ENCODE results near the gene MFN2.
"Not testable (repeated sequence)": the region's sequence is repeated elsewhere in the genome, so short reads cannot be mapped to it uniquely, and the experiment has no call there.

Gene MFN2

DNA sequence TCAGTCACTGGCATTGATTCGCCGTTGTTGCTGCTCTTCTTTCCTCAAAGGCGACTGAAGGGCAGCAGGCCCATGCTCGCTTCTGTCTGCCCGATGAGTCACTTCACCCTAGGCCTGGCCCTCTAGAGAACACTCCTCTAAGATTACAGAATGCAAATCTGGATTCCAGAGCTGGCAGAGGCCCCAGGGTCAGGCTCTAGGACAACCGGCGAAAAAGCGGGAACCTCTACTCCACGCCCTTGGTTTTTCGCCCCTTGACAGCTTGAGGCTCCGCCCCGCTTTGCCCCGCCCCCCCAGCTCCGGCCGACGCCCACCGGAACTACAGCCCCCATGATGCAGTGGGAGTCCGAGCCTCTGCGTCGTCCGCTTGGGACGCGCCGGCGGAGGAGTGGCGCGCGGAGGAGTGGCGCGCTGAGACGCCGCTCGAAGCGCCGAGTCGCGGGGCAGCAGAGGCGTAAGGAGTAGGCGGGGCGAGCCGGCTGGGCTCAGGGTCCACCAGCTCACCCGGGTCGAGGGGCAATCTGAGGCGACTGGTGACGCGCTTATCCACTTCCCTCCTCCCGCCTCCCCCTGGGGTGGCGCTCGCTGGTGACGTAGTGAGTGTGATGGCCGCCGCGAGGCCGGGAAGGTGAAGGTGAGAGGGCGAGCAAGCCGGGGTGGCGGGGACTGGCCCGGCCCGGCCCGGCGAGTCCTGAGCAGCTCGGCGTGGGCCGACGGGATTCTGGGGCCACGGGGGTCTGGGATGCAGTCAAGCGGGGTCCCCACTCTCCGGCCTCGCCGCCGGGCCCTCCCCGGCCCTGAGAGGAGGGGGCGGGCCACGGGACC, at the start of gene MFN2:
TSS of gene MFN2 (plus strand) at position 594 of the 825 bp plus-strand sequence. CDS start 8,725 bp downstream, outside the sequence.
- peak; percentile 97 for ATAC-seq
- peak; percentile 94 for DNase-seq

DNA sequence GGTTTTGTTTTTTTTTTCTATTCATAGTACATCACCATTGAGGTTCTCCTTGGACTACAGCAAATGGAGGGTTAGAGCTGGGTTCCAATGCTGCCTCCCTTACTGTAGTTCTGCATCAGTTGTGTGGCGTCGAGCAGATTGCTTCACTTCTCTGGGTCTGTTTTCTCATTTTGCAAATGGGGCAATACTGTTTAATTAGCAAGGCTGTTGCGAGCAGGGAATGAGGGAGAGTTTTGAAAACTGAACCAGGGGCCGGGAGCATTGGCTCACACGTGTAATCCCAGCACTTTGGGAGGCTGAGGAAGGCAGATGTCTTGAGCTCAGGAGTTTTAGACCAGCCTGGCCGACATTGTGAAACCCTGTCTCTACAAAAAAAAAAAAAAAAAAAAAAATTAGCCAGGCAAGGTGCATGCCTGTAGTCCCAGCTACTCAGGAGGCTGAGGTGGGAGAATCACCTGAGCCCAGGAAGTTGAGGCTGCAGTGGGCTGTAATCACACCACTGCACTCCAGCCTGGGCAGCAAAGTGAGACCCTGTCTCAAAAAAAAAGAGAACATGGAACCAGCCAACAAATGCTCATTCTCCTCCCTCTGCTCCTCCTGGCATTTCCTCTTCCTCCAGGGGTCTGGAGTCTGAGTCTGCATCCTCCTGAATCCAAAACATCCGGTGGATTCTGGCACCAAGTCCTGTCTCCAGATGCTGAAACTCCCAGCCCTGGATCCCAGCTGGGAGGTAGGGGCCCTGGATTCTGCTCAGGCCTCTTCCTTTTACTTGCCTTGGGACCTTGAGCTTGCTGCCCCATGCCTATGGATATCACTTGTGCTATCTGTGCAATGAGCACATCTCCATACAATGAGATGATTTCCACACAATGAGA, 49.4 kb upstream of the MFN2 start:
- ATAC-seq (no peak), DNase-seq (no peak)

DNA sequence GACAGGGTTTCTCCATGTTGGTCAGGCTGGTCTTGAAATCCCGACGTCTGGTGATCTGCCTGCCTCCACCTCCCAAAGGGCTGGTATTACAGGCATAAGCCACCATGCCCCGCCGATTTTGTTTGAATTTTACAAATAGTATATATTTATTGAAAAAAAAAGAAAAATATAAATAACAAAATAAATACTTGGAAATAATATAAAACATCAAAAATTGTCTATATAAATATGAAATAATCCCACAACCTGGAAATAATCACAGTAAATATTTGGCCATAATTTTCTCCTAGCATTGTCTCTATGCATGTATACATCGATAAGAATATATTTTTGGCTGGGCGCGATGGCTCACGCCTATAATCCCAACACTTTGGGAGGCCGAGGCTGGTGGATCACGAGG, 48.4 kb upstream of the MFN2 start:
- ATAC-seq: no peak
- no peak for DNase-seq

DNA sequence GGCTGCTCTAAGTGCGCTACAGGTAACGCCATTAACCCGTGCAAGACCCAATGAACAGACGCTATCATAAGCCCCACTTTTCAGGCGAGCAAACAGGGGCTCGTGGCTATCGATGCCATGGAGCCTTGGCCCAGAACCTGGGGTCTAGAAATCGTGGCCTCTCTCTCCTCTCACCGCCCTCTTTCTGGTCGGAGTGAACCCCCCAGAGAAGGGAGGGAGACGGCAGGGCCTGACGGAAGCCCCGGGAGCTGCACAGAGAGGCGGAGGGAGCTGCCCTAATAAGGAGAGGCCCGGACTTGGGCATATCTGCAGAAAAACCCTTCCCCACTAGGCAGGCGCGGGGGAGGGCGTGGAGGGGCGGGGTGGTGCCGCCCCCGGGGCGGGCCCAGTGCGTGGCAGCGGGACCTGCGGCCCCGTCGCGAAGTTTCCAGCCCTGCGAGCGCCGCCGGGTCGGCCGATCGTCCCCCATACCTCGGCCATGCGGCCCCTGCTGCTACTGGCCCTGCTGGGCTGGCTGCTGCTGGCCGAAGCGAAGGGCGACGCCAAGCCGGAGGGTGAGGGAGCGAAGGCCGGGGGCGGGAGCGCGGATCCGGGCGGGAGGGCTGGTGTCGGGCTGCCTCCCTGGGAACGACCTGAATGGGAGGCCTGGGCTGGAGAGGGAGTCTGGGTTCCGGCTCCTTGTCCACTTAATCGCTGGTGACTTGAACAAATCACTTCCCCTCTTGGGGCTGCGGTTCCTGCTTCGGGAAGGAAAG, 45.8 kb upstream of the MFN2 start, which contains the start of gene PLOD1:
TSS of gene PLOD1 (plus strand) at position 416 of the 755 bp plus-strand sequence. CDS start at position 479, 63 bp downstream.
- peak; percentile 99 for ATAC-seq
- peak; percentile 91 for DNase-seq

DNA sequence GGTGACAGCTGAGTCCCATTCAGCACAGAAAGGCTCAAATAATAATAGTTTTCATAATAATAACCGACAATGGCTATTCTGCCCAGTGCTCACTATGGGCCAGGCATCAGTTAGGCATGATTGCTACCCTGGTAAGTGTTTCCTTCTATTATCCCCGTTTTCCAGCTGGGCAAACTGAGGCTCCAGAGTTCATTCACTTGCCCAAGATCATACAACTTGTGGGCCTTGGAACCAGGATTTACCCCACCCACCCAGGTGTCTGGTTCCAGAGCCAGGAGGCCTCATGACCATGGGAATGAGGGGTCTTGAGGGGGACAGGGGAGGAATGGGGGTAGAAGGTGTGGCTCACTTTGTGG, 45.2 kb upstream of the MFN2 start:
- ATAC-seq (no peak), DNase-seq (no peak)

DNA sequence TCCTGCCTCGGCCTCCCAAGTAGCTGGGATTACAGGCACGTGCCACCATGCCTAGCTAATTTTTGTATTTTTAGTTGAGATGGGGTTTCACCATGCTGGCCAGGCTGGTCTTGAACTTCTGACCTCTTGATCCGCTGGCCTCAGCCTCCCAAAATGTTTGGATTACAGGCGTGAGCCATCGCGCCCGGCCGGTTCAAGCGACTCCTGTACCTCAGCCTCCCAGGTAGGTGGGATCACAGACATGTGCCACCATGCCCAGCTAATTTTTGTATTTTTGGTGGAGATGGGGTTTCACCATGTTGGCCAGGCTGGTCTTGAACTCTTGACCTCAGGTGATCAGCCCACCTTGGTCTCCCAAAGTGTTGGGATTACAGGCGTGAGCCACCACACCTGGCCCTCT, 44.5 kb upstream of the MFN2 start:
- DNase-seq, ATAC-seq: not testable (repeated sequence)

DNA sequence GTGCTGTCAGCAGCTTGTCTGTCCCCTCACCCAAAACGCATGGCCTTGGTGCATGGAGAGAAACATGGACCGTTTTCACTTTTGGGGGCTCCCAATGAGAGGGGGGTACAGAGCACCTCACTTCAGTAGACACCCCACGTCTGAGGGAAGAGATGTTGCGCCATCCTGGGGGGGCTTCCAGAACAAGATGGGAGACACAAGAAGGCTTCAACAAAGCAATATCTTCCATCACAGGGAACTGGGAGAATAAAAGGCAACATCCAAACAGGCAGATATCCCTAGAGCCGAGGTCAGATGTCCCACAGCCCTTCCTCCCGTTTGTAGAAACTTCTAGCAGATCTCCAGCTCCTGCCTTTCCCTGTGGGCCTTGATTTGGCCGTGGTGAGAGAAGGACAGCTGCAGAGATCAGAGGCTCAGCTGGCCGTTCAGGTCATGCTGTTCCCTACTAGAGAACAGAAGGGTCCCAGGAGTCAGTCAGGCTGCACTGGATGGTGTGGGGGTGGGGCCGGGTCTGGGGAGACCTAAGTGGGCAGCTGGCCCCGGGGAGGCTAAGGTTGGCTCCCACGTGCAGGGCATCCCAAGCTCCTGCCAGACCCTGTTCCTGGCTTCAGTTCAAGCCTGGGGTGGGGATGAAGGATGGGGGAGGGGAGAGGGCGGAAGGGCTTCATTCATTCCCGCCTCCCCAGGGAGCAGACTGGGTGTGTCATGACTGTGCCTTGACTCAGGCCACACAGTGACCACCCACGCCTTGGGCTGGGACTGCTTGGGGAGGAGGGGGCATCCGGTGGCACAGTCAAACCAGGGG, 41.3 kb upstream of the MFN2 start:
- no peak for DNase-seq
- no peak for ATAC-seq

DNA sequence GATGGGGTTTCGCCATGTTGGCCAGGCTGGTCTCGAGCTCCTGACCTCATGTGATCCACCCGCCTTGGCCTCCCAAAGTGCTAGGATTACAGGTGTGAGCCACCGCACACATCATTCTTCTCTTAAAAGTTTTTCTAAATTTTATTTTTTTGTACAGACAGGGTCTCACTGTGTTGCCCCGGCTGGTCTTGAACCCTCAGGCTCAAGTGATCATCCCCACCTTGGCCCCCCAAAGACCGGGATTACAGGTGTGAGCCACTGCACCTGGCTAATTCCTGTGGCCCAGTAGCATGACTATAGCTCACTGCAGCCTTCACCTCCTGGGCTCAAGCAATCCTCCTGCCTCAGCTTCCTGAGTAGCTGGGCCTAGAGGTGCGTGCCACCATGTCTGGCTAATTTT, 40.5 kb upstream of the MFN2 start:
- not testable (repeated sequence) for DNase-seq, ATAC-seq

DNA sequence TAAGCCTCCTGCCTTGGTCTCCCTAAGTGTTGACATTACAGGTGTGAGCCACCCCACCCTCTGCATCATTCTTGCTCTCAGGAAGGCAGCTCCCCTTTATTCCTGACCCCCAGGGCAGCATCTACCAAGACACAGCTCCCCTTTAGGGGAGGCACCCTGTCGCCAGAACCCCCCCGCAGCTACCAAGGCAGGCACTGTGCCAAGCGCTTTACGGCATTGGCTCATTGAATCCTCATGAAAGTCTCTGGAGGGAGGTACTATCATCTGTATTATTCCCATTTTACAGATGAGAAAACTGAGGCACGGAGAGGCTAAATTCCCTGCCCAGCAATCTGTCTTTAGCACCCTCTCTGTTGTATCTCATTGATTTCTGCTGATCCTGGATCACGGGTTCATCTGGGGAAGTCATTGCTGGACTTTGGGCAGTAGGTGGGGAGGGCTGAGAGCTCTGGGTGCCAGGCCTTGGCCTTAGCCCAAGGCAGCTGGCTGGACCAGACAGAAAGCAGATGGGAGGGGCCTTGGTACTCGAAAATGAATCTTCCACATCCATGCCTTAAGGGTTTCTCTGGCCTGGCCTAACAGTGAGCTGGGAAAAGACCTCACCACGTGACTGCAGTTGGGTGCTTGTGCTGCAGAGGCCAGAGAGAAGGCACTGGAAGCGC, 39.9 kb upstream of the MFN2 start:
- no peak for ATAC-seq
- DNase-seq: no peak

DNA sequence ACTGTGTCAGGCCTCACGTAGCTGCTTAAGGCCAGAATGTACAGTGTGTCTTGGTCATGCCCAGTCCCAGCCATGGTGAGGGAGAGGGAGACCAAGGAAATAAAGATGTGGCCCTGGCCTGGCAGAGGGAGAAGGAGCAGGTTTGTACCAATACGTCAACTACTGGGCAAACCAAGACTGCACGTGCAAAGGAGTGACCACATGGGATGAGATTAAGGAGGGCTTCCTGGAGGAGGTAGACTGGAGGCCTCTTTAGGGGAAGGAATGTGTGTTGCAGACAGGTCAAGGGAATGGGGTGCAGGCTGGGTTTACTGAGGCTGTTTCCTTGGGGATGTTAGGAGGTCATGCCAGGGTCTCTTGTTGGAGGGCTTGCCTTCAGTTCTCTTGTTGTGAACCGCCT, 38.0 kb upstream of the MFN2 start:
- DNase-seq (no peak), ATAC-seq (no peak)

DNA sequence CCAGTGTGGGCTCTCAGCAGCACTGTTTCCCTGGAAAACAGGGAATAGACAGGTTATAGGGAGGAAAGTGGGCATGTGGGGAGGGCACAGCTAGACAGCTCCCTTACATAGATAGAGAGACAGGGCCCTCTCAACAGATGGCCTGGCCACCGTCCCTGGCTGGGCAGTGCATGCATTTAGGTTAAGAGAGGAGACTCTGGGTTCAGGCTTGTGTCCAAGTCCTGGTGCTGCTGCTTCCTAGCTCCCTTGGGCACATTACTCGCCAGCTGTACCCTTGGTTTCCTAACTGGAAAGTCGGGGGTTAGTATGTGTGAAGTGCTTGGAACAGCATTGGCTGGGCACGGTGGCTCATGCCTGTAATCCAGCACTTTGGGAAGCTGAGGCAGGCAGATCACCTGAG, 36.6 kb upstream of the MFN2 start:
- DNase-seq (no peak), ATAC-seq (no peak)

DNA sequence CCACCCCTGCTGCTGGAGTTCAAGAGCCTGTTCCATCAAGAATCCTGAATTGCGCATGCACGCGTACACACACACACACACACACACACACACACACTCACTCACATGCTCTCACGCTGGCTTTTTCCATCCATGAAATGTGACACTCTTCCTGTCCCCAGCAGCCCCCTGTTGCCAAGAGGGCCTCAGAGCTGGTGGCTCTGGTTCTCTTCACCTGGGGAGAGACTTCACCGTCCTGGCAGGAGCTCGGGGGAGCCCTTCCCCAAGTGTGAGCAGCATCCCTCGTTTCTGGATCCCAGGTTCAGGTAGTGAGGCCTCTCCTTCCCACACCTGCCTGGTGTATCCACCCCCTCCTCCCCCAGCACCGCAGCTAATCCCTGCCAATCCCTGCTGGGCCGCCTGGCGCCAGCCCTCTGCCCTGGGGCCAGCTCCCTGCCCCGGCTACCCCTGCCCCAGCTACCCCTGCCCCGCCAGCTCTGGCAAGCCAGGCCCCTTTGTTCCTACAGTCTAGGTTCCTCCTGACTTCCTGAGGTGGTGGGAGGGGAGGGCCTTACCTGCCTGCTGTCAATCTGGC, 35.8 kb upstream of the MFN2 start:
- ATAC-seq (no peak), DNase-seq (no peak)

DNA sequence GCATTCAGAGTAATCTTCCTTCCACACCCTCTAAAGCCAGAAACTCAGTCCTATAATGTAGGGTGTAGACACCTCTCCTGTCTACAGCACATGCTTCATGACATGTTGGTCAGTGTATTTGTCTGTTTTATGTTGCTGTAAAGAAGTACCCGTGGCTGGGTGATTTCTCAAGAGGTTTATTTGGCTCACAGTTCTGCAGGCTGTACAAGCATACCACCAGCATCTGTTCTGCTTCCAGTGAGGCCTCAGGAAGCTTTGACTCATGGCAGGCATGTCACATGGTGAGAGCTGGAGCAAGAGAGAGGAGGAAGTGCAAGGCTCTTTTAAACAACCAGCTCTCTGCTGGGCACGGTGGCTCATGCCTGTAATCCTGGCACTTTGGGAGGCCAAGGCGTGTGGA, 33.6 kb upstream of the MFN2 start:
- no peak for ATAC-seq
- DNase-seq: no peak

DNA sequence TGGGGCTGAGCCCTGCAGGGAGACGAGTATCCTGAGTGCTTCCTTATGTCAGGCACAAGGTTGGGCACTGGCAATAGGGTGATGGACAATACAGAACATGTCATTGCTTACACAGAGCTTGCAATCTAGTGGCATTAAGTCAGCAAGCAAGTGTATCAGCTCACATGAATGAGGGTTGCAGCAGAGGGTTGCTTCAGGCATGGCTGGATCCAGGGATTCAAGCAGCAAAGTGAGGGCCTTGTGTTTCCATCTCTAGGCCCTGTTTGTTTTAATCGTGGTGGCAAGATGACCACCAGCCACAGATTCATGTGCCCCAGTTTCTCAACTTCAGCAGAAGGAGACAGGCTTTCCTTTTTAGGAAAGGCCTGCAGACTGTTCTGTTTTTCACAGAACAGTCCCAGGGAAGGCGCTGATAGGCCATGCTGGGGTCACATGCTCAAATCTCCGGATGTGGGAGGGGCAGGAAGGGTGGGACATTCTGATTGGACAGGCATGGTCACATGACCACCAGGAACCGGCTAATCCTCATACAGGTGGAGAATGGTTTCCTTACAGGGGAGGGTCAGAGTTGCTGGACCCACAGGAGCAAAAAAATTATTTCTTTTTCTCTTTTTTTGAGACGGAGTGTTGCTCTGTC, 31.3 kb upstream of the MFN2 start:
- ATAC-seq: no peak
- DNase-seq: peak; percentile 30

DNA sequence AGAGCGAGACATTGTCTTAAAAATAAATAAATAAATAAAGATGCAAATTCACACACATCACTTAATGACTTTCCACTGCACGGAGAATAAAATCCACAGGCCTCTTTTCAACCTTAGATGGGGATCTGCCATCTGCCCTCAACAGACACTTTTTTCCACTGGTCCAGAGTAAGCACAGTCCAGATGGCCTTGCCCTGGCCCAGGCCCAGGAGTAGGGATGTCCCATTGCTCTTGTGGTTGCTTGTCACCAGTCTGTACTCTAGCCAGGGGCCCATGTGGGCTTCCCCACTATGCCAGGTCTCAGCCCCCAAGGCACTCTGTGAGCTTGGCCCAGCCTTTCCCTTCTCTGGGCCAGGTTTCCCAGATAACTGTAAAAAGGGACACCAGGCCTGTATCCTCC, 28.3 kb upstream of the MFN2 start:
- ATAC-seq (no peak), DNase-seq (no peak)

DNA sequence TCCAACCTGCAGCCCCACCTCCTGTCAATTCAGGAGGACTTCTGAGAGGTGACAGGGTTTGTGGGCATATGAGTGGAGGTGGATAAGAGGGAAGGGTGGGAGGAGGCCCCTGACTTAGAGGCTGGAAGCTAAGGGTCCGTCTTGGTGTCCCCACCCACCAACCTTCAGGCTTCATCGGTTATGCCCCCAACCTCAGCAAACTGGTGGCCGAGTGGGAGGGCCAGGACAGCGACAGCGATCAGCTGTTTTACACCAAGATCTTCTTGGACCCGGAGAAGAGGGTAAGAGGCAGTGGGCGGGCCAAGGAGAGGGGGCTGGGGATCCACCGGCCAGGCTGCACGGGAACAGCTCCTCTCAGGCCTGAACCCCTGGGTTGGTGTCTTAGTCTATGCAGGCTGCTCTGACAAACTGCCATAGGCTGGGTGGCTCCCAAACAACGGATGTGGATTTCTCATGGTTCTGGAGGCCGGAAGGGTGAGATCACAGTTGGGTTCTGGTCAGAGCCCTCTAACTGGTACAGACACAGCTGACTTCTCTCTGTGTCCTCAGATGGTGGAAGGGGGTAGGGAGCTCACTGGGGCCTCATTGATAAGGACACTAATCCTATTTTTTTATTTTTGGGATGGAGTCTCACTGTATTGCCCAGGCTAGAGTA, 27.7 kb upstream of the MFN2 start:
- no peak for DNase-seq
- no peak for ATAC-seq

DNA sequence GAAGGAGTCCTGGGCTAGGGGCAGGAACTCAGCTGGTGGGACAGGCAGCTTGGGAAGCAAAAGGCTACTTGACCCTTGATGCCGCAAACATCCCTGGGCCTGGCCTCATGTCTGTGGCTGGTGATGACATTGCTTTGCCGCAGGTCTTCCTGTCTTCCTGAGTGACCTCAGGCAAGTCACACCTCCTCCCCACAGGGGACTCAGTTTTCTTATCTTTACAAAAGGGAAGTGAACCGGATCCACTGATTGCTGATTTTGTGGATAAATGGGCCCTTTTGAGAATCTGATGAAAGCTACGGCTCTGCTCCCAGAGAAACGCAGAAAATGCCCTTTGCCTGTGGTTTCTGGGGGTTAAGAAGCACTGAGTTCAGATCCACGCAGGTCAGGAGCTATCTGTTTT, 25.0 kb upstream of the MFN2 start:
- DNase-seq (no peak), ATAC-seq (no peak)

DNA sequence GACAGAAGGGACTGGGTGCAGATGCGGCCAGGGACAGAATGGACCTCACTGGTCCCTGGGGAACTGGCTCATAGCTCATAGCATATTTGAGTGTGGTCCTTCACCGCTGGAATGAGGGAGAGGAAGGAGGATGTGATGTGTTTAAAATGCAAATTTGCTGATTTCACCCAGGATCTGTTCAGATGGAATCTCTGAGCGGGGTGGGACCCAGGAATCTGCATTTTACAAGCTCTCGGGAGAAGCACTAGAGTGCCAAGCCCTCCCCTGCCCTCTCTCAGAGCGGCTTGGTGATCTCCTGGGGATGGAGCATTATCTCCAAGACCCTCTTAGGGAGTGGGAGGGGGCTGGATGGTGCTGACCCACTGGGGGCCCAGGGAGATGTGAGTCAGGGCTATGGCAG, 22.8 kb upstream of the MFN2 start:
- ATAC-seq (no peak), DNase-seq (no peak)

DNA sequence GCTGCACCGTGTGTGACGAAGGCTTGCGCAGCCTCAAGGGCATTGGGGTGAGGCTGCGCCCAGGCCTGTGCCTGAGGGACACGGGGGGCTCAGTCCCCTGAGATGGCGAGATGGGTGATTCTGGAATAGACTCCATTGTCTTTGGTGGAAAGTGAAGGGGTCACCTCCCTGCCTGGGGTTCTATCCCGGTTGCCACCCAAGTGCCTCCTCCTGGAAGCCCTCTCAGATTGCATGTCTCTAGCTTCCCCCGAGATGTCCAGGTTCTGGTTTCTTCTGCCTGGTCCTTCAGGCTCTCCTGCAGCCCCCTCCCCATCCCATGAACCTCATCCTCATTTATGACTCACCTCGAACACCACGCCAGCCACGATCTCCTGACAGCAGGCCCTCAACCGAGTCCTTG, 22.3 kb upstream of the MFN2 start:
- DNase-seq (no peak), ATAC-seq (no peak)

DNA sequence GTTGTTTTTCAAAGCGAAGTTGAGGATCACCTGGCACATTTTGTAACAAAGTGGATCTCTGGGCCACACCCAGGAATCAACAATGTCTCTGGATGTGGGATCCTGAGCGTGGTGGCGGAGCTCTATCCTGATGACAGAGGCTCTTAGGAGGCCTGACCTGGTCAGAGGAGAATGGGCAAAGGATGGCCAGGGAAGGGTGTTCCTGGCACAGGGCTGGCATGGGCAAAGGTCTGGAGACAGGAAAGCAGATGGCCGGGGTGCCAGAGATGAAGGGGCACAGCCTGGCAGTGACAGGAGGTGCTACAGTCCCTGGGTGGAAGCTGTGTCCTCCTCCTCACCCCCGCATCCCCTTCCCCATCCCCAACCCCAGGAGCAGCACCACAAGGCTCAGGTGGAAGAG, 20.0 kb upstream of the MFN2 start:
- DNase-seq (no peak), ATAC-seq (no peak)
